GM21723 (cell line): ENCODE measurements around the gene HCRT.
"Not testable (repeated sequence)": the region's sequence is repeated elsewhere in the genome, so short reads cannot be mapped to it uniquely, and the experiment has no call there.

Experiments used
- ATAC-seq: cut with Tn5 transposase; IDR thresholded peaks from one replicate; pipeline ENCODE4 v1.9.1; 2021; ENCODE audit warnings: mild to moderate bottlenecking, moderate library complexity; ENCODE audit not compliant: unreplicated experiment

Gene HCRT

DNA sequence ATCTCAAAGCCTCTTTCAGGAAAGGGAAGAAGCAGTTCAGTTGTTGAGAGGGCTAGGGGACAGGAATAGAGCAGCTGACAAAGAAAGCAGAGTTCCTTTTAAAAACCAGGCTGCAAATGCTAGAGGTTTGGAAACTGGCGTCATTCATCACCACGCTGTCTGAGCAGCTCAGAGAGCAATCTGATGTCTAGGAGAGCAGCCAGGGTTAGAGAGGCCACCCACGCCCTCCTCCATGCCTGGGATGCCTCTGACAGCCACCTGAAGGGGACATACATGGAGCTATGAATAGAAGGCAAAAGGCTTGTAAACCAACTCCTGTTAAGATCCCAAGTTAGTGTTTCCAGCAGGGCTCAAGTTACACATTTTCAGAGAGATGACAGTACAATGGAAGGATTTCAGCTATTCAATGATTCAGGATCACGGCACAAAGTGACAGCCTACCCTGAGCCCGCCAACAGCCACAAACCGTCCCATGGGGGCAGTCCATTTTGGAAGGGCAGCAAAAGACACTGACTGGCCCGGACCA, 42.8 kb downstream of the HCRT start:
- ATAC-seq = no peak

DNA sequence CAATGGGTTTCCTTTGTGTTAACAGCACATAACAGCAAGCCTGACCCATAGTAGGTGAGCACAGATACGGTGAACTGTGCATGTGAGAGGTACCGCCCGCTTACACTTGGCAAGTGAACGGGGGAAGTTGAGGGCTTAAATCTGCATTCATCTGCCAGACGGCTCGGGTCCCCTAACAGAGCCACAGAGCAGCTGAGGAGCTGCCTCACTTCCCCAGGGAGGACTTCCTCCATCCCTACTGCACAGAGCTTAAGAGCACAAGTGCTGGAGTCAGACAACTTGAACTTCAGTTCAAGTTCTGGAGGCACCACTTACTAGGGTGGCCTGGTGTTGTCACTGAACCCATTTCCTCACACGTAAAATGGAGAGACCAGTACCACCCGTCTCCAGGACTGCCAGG, 43.9 kb downstream of the HCRT start:
- ATAC-seq = no peak

DNA sequence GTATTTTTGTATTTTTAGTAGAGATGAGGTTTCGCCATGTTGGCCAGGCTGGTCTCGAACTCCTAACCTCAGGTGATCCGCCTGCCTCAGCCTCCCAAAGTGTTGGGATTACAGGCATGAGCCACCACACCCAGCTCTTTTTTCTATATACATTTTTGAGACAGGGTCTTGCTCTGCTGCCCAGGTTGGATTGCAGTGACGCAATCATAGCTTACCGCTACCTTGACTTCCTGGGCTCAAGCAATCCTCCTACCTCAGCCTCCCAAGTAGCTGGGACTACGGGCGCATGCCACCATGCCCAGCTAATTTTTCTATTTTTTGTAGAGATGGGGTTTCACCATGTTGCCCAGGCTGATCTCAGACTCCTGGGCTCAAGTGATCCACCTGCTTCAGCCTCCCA, 44.6 kb downstream of the HCRT start:
- not testable (repeated sequence) for ATAC-seq

DNA sequence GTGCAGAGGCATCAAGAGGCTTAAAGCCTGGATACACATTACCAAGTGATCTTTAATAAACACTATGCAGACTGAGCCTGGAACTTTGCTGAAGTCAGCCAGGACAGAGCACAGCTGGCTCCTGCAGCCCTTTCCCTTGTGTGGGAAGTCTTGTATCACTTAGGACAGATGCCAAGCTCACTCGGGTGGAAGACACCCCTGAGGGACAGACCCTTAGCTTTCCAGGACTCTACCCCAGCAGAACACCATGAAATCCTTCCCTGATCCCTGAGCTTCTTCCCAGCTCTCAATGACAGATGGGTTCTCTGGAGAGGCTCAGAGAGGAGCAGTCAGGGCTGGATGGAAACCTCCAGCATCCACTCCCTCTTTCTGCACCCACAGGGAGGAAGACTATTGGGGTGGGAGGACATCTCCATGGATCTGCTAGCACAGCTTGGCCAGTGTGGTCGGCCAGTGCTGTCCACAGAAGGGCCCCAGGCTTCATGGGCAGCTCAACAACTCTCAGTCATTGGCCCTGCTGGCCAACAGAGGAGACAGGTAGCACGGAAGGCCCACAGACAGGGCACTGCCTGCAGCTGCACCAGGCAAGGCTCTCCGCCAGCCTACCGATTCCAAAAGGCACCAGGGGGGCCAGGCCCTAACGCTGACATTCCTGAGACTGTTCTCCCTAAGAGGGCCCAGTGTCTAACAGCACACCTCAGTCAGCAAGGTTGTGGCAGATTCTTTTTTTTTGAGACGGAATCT, 46.3 kb downstream of the HCRT start:
- no peak for ATAC-seq

DNA sequence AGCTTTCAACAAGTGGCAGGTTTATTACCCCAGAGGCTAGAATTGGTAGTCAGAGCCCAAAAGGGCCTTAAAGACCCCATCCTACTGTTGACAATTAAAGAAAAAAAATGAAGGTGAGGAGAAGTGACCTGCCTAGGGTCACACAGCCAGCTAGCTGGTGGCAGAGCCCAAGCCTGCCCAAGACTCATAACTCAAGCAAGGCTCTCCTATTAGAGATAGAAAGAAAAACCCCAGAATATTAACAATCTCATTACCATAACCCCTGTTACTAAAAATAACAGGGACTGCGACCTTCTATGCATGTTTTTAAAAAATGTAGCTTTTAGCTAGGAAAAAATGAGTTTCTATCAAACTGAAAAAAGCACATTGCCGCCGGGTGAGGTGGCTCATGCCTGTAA, 48.6 kb downstream of the HCRT start:
- ATAC-seq = no peak

DNA sequence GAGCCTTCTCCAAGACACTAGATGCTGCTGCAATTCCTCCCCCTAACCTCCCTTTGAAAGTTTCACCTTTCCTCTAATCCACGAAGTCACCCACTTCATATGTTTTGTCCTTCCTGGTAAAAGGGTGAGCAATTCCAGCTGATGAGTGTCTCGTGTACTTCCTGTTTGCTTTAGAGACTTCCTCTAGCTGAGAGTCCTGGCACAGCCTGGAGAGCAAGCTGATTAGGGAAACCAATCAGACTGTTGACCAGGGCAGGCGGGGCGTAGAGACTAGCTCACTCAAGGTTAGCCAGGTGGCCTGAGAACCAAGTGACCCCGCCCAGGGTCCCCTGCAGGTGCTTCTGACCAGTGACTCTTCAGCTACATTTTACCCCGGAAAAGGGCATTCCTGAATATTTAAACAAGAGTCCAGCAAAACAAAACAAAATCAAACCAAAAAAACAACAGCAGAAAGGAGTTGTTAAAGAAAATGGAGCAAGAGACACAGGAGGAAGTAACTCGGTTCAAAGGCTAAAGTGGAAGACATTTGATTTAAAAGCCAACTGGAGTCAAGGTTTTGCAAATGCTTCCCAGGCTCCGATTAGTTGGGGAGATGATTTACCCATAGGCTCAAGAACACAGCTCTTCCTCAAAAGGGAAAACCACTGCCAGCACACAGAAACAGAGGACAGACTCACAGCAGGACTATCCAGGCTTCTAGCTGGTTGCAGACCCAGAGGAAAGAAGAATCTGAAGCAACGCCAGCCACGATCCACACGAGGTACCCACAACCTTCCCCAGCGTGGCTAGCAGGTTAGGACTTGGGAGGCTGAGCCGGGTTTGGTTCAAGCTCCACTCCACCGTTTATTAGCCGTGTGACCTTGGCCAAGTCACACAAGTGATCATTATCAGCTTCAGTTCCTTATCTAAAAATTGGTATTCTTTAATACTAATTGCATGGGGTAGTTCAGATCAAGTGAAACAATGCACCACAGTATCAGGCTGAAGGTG, 49.3 kb downstream of the HCRT start:
- ATAC-seq = no peak

DNA sequence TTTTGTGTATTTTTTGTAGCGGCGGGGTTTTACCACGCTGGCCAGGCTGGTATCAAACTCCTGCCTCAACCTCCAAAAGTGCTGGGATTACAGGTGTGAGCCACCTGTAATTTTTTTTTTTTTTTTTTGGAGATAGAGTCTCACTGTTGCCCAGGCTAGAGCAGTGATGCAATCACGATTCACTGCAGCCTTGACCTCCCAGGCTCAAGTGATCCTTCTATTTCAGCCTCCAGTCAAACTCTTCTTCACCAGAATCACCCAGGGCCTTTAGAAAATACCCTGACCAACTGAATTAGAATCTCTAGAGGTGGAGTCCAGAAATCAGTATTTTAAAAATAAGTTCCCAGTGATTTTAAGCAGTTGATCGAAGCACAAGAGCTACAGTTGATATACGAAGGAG, 50.1 kb downstream of the HCRT start:
- ATAC-seq = no peak
